GM23338 (cell line): ENCODE data around the gene AHCY. TPM values are rescaled to one million over a fixed set of nuclear protein-coding genes. Genes with fewer than 3 reads are reported as not detected.

ENCODE experiments used
- ATAC-seq: fragments of 200-7000 bp; cut with Tn5 transposase; 3 replicates; pipeline ENCODE4 v1.9.1; 2020
- DNase-seq: peaks from one replicate; pipeline ENCODE4 v3.0.0-alpha.2; 2015; ENCODE audit warnings: low spot score
- H2AFZ ChIP-seq: fragments of 200-600 bp; sonication (generic); 2 replicates; pipeline ENCODE4 v1.8.0; 2016; ENCODE audit warnings: antibody characterized with exemption, mild to moderate bottlenecking, moderate library complexity
- H3F3A ChIP-seq: fragments of 200-600 bp; sonication (generic); replicated peaks from 2 replicates; pipeline ENCODE4 v1.8.0; 2017; ENCODE audit warnings: antibody characterized with exemption, mixed run types, low read depth
- H3K27ac ChIP-seq: fragments of 200-600 bp; sonication (generic); 2 replicates; pipeline ENCODE4 v1.6.1; 2016; ENCODE audit warnings: low read depth
- H3K27me3 ChIP-seq: fragments of 200-600 bp; sonication (generic); 2 replicates; pipeline ENCODE4 v1.8.0; 2016; ENCODE audit warnings: mild to moderate bottlenecking, mixed run types, moderate library complexity; ENCODE audit not compliant: insufficient read depth
- H3K36me3 ChIP-seq: fragments of 200-600 bp; sonication (generic); 2 replicates; pipeline ENCODE4 v1.8.0; 2016; ENCODE audit warnings: mild to moderate bottlenecking; ENCODE audit not compliant: insufficient read depth
- H3K4me1 ChIP-seq: fragments of 200-600 bp; sonication (generic); 2 replicates; pipeline ENCODE4 v1.8.0; 2016; ENCODE audit warnings: mild to moderate bottlenecking, moderate library complexity; ENCODE audit not compliant: insufficient read depth
- H3K4me2 ChIP-seq: fragments of 200-600 bp; sonication (generic); 2 replicates; pipeline ENCODE4 v1.7.1; 2017; ENCODE audit warnings: mixed run types
- H3K4me3 ChIP-seq: fragments of 200-600 bp; sonication (generic); 2 replicates; pipeline ENCODE4 v1.6.1; 2016; ENCODE audit warnings: mixed run types
- H3K79me2 ChIP-seq: fragments of 200-600 bp; sonication (generic); replicated peaks from 2 replicates; pipeline ENCODE4 v1.8.0; 2017; ENCODE audit warnings: mild to moderate bottlenecking; ENCODE audit not compliant: insufficient read depth
- H3K9me2 ChIP-seq: fragments of 200-600 bp; sonication (generic); 2 replicates; pipeline ENCODE4 v1.8.0; 2017; ENCODE audit not compliant: insufficient read depth
- H4K20me1 ChIP-seq: fragments of 200-600 bp; sonication (generic); replicated peaks from 2 replicates; pipeline ENCODE4 v1.8.0; 2017; ENCODE audit warnings: mild to moderate bottlenecking; ENCODE audit not compliant: insufficient read depth
- H3K27ac Mint-ChIP-seq: 2 replicates; pipeline ENCODE4 v1.8.0; 2020; ENCODE audit warnings: inconsistent platforms, mild to moderate bottlenecking, moderate library complexity, mixed read lengths
- H3K27me3 Mint-ChIP-seq: 3 replicates; pipeline ENCODE4 v1.8.0; 2022; ENCODE audit warnings: low read depth, mild to moderate bottlenecking, moderate library complexity, mixed read lengths, inconsistent platforms; ENCODE audit not compliant: insufficient read depth, poor library complexity
- H3K36me3 Mint-ChIP-seq: 3 replicates; pipeline ENCODE4 v1.8.0; 2021; ENCODE audit warnings: low read depth, mild to moderate bottlenecking, inconsistent platforms, moderate library complexity, mixed read lengths
- H3K4me1 Mint-ChIP-seq: 3 replicates; pipeline ENCODE4 v1.8.0; 2020; ENCODE audit warnings: mild to moderate bottlenecking, inconsistent platforms, mixed read lengths
- H3K4me3 Mint-ChIP-seq: 3 replicates; pipeline ENCODE4 v1.8.0; 2021; ENCODE audit warnings: moderate library complexity, mild to moderate bottlenecking, inconsistent platforms, mixed read lengths
- H3K9me3 Mint-ChIP-seq: 3 replicates; pipeline ENCODE4 v1.8.0; 2020; ENCODE audit warnings: moderate library complexity, mild to moderate bottlenecking, inconsistent platforms, mixed read lengths
- CREB1 ChIP-seq: fragments of 250-450 bp; sonication (Bioruptor Pico); IDR thresholded peaks from 2 replicates; pipeline ENCODE4 v1.5.0; 2020; ENCODE audit warnings: low read depth, mild to moderate bottlenecking, moderate library complexity
- EZH2 ChIP-seq: fragments of 200-600 bp; sonication (generic); IDR thresholded peaks from one replicate; pipeline ENCODE4 v1.8.0; 2017; ENCODE audit warnings: antibody characterized with exemption, mild to moderate bottlenecking, low read depth; ENCODE audit not compliant: unreplicated experiment
- EZH2phosphoT487 ChIP-seq: fragments of 200-600 bp; sonication (generic); IDR thresholded peaks from one replicate; pipeline ENCODE4 v1.8.1; 2018; ENCODE audit warnings: antibody characterized with exemption; ENCODE audit not compliant: unreplicated experiment
- JUNB ChIP-seq: IDR thresholded peaks from one replicate; pipeline ENCODE4 v1.6.1; 2016; ENCODE audit warnings: antibody characterized with exemption; ENCODE audit not compliant: unreplicated experiment
- NANOG ChIP-seq: IDR thresholded peaks from 2 replicates; pipeline ENCODE4 v1.6.1; 2016; ENCODE audit warnings: antibody characterized with exemption, borderline replicate concordance
- POLR2AphosphoS5 ChIP-seq: IDR thresholded peaks from 2 replicates; pipeline ENCODE4 v1.6.1; 2016; ENCODE audit warnings: antibody characterized with exemption, low read depth
- STAT1 ChIP-seq: IDR thresholded peaks from one replicate; pipeline ENCODE4 v1.6.1; 2016; ENCODE audit warnings: antibody characterized with exemption; ENCODE audit not compliant: unreplicated experiment
- ZNF114 ChIP-seq: fragments of 250-450 bp; sonication (Bioruptor Pico); IDR thresholded peaks from 2 replicates; pipeline ENCODE4 v1.5.0; 2020; ENCODE audit warnings: mild to moderate bottlenecking, moderate library complexity
- ZNF331 ChIP-seq: fragments of 250-450 bp; sonication (Bioruptor Pico); IDR thresholded peaks from 2 replicates; pipeline ENCODE4 v1.5.0; 2020; ENCODE audit warnings: low read depth, mild to moderate bottlenecking, moderate library complexity
- polyA plus RNA-seq: library from polyadenylated mRNA; unstranded; fragments of >200 nt; fragmentation: Nextera tagmentation; extraction: Ambion mirVana; gene quantifications from 2 replicates; pipeline ENCODE4 v1.2.1, GENCODE V29; 2016
- total RNA-seq: library from RNA; depleted of rRNA; stranded (reverse); fragments of >200 nt; shearing (Covaris generic); gene quantifications from 2 replicates; pipeline ENCODE4 v1.2.3, GENCODE V29; 2014
- TF ChIP-seq, protein P1 (sequence below), 2 experiments: fragments of 200-600 bp in 1 of 2; sonication (generic) in 1 of 2; conservative IDR thresholded peaks; 2 replicates each; pipeline versions ENCODE4 v1.5.1 to v1.6.1; 2016 to 2017; ENCODE audit warnings: antibody characterized with exemption in 2 of 2, low read depth in 2 of 2, mild to moderate bottlenecking in 2 of 2, moderate library complexity in 1 of 2
- TF ChIP-seq, protein P2 (sequence below): IDR thresholded peaks from one replicate; pipeline ENCODE4 v1.6.1; 2018; ENCODE audit warnings: antibody characterized with exemption; ENCODE audit not compliant: unreplicated experiment
- TF ChIP-seq, protein P3 (sequence below): fragments of 250-450 bp; sonication (Bioruptor Pico); IDR thresholded peaks from 2 replicates; pipeline ENCODE4 v1.5.0; 2020; ENCODE audit warnings: mild to moderate bottlenecking, moderate library complexity
- TF ChIP-seq, protein P4 (sequence below): IDR thresholded peaks from 2 replicates; pipeline ENCODE4 v1.6.1; 2016; ENCODE audit warnings: antibody characterized with exemption

The AHCY gene
- total and polyA plus RNA-seq, 2 experiments from 2014 or later, result 138 to 423 TPM

DNA sequence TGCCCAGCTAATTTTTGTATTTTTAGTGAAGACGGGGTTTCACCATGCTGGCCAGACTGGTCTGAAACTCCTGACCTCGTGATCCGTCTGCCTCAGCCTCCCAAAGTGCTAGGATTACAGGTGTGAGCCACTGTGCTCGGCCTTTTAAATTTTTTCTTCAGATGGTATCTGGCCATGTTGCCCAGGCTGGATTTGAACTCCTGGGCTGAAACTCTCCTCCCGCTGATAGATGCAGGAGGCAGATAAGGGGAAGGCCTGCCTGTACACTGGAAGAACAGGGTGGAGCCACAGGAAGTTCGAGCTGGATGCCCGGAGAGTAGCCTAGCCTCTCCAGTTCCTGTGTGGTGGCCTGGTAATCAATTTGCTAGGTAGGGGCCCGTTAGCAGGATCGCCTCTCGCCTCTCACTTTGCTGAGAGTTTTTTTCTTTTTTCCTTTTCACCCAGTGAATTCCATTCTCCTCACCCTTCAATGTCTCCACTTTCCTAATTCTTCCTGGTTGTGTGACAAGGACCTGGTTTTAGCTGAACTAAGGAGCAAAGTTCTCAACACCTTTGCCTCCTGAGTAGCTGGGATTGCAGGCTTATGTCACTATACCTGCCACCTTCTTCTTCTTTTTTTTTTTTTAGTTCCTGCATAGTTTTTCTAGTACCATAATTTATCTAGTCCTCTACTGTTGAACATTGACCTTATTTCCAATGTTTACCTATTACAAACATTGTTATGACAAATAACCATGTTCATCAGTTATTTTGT, 40.5 kb upstream of the AHCY start:
- no peaks in the 10 kb centered on the region for H4K20me1 ChIP-seq
- Mint-ChIP-seq H3K27me3 (no peaks in the 10 kb centered on the region), H3K4me1 (peaks cover 8% of the 10 kb centered on the region), H3K9me3 (no peaks in the 10 kb centered on the region), H3K4me3 (no peak overlapping the region), H3K36me3 (no peaks in the 10 kb centered on the region), H3K27ac (no peak overlapping the region)
- H3K79me2 ChIP-seq, result no peaks in the 10 kb centered on the region
- H3F3A ChIP-seq, result no peaks in the 10 kb centered on the region
- H3K27ac ChIP-seq, result no peak overlapping the region
- DNase-seq (no peak), ATAC-seq (no peak; the same call in 2 of the 3 replicates)
- H3K4me2 ChIP-seq, result no peak overlapping the region
- TF ChIP-seq, protein P1, sequence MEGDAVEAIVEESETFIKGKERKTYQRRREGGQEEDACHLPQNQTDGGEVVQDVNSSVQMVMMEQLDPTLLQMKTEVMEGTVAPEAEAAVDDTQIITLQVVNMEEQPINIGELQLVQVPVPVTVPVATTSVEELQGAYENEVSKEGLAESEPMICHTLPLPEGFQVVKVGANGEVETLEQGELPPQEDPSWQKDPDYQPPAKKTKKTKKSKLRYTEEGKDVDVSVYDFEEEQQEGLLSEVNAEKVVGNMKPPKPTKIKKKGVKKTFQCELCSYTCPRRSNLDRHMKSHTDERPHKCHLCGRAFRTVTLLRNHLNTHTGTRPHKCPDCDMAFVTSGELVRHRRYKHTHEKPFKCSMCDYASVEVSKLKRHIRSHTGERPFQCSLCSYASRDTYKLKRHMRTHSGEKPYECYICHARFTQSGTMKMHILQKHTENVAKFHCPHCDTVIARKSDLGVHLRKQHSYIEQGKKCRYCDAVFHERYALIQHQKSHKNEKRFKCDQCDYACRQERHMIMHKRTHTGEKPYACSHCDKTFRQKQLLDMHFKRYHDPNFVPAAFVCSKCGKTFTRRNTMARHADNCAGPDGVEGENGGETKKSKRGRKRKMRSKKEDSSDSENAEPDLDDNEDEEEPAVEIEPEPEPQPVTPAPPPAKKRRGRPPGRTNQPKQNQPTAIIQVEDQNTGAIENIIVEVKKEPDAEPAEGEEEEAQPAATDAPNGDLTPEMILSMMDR (conservative IDR thresholded peaks at IDR 0.05; ENCODE audit: low read depth in 2 of 2), result no peak
- TF ChIP-seq NANOG, result no peak
- TF ChIP-seq, protein P2, sequence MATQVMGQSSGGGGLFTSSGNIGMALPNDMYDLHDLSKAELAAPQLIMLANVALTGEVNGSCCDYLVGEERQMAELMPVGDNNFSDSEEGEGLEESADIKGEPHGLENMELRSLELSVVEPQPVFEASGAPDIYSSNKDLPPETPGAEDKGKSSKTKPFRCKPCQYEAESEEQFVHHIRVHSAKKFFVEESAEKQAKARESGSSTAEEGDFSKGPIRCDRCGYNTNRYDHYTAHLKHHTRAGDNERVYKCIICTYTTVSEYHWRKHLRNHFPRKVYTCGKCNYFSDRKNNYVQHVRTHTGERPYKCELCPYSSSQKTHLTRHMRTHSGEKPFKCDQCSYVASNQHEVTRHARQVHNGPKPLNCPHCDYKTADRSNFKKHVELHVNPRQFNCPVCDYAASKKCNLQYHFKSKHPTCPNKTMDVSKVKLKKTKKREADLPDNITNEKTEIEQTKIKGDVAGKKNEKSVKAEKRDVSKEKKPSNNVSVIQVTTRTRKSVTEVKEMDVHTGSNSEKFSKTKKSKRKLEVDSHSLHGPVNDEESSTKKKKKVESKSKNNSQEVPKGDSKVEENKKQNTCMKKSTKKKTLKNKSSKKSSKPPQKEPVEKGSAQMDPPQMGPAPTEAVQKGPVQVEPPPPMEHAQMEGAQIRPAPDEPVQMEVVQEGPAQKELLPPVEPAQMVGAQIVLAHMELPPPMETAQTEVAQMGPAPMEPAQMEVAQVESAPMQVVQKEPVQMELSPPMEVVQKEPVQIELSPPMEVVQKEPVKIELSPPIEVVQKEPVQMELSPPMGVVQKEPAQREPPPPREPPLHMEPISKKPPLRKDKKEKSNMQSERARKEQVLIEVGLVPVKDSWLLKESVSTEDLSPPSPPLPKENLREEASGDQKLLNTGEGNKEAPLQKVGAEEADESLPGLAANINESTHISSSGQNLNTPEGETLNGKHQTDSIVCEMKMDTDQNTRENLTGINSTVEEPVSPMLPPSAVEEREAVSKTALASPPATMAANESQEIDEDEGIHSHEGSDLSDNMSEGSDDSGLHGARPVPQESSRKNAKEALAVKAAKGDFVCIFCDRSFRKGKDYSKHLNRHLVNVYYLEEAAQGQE, result no peak
- TF ChIP-seq POLR2AphosphoS5, result no peak
- TF ChIP-seq, protein P3, sequence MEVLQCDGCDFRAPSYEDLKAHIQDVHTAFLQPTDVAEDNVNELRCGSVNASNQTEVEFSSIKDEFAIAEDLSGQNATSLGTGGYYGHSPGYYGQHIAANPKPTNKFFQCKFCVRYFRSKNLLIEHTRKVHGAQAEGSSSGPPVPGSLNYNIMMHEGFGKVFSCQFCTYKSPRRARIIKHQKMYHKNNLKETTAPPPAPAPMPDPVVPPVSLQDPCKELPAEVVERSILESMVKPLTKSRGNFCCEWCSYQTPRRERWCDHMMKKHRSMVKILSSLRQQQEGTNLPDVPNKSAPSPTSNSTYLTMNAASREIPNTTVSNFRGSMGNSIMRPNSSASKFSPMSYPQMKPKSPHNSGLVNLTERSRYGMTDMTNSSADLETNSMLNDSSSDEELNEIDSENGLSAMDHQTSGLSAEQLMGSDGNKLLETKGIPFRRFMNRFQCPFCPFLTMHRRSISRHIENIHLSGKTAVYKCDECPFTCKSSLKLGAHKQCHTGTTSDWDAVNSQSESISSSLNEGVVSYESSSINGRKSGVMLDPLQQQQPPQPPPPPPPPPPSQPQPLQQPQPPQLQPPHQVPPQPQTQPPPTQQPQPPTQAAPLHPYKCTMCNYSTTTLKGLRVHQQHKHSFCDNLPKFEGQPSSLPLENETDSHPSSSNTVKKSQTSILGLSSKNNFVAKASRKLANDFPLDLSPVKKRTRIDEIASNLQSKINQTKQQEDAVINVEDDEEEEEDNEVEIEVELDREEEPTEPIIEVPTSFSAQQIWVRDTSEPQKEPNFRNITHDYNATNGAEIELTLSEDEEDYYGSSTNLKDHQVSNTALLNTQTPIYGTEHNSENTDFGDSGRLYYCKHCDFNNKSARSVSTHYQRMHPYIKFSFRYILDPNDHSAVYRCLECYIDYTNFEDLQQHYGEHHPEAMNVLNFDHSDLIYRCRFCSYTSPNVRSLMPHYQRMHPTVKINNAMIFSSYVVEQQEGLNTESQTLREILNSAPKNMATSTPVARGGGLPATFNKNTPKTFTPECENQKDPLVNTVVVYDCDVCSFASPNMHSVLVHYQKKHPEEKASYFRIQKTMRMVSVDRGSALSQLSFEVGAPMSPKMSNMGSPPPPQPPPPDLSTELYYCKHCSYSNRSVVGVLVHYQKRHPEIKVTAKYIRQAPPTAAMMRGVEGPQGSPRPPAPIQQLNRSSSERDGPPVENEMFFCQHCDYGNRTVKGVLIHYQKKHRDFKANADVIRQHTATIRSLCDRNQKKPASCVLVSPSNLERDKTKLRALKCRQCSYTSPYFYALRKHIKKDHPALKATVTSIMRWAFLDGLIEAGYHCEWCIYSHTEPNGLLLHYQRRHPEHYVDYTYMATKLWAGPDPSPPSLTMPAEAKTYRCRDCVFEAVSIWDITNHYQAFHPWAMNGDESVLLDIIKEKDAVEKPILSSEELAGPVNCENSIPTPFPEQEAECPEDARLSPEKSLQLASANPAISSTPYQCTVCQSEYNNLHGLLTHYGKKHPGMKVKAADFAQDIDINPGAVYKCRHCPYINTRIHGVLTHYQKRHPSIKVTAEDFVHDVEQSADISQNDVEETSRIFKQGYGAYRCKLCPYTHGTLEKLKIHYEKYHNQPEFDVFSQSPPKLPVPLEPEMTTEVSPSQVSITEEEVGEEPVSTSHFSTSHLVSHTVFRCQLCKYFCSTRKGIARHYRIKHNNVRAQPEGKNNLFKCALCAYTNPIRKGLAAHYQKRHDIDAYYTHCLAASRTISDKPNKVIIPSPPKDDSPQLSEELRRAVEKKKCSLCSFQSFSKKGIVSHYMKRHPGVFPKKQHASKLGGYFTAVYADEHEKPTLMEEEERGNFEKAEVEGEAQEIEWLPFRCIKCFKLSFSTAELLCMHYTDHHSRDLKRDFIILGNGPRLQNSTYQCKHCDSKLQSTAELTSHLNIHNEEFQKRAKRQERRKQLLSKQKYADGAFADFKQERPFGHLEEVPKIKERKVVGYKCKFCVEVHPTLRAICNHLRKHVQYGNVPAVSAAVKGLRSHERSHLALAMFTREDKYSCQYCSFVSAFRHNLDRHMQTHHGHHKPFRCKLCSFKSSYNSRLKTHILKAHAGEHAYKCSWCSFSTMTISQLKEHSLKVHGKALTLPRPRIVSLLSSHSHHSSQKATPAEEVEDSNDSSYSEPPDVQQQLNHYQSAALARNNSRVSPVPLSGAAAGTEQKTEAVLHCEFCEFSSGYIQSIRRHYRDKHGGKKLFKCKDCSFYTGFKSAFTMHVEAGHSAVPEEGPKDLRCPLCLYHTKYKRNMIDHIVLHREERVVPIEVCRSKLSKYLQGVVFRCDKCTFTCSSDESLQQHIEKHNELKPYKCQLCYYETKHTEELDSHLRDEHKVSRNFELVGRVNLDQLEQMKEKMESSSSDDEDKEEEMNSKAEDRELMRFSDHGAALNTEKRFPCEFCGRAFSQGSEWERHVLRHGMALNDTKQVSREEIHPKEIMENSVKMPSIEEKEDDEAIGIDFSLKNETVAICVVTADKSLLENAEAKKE (CRISPR knock-in tag), result no peak
- no peak for TF ChIP-seq ZNF331 (CRISPR knock-in tag)
- no peak for TF ChIP-seq JUNB
- TF ChIP-seq CREB1 (CRISPR knock-in tag), result no peak
- no peak for TF ChIP-seq STAT1
- TF ChIP-seq ZNF114 (CRISPR knock-in tag), result no peak
- no peak for TF ChIP-seq EZH2
- no peak for TF ChIP-seq EZH2phosphoT487
- TF ChIP-seq, protein P4, sequence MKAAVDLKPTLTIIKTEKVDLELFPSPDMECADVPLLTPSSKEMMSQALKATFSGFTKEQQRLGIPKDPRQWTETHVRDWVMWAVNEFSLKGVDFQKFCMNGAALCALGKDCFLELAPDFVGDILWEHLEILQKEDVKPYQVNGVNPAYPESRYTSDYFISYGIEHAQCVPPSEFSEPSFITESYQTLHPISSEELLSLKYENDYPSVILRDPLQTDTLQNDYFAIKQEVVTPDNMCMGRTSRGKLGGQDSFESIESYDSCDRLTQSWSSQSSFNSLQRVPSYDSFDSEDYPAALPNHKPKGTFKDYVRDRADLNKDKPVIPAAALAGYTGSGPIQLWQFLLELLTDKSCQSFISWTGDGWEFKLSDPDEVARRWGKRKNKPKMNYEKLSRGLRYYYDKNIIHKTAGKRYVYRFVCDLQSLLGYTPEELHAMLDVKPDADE, result no peak
- H3K4me1 ChIP-seq, result peaks cover 10% of the 10 kb centered on the region
- no peaks in the 10 kb centered on the region for H3K27me3 ChIP-seq
- no peak overlapping the region for H3K4me3 ChIP-seq
- no peaks in the 10 kb centered on the region for H3K36me3 ChIP-seq
- no peak overlapping the region for H2AFZ ChIP-seq
- no peaks in the 10 kb centered on the region for H3K9me2 ChIP-seq
